Fibroblast of skin of left quadriceps (primary cell): Measurements from ENCODE around the gene RNASEH2A.
A peak's percentile ranks its signal among the peaks of the same experiment; 100 is the strongest.

Experiments
- DNase-seq, 2 experiments: peaks; one replicate each; pipeline ENCODE4 v3.0.0-alpha.2; 2013; ENCODE audit warnings: low read depth in 2 of 2

RNASEH2A gene

GRCh38 chr19:12806242-12807081 lies at the start of gene RNASEH2A:
Gene RNASEH2A (plus strand): TSS chr19:12806584. CDS start chr19:12806674, 90 bp downstream.
- DNase-seq, result peak; percentile 71 to 75

GRCh38 chr19:12757544-12758274 lies 48.7 kb upstream of the RNASEH2A start:
- no peak for DNase-seq

- DNase-seq, result no peak
Observed at GRCh38 chr19:12759686-12760085, 46.7 kb upstream of the RNASEH2A start.

- DNase-seq, result no peak
Observed at GRCh38 chr19:12763100-12763499, 43.3 kb upstream of the RNASEH2A start.

- no peak for DNase-seq
Observed at GRCh38 chr19:12764698-12765097, 41.7 kb upstream of the RNASEH2A start.

- DNase-seq, result peak in 1 of 2 experiments; percentile 50
Observed at GRCh38 chr19:12766051-12766521, 40.3 kb upstream of the RNASEH2A start.

GRCh38 chr19:12767150-12767549 lies 39.2 kb upstream of the RNASEH2A start:
- no peak for DNase-seq

GRCh38 chr19:12767666-12768065 lies 38.7 kb upstream of the RNASEH2A start:
- no peak for DNase-seq

GRCh38 chr19:12769689-12770088 lies 36.7 kb upstream of the RNASEH2A start:
- no peak for DNase-seq

GRCh38 chr19:12770922-12771321 lies 35.5 kb upstream of the RNASEH2A start:
- DNase-seq, result no peak

- DNase-seq, result no peak
Observed at GRCh38 chr19:12772323-12772722, 34.1 kb upstream of the RNASEH2A start.

- DNase-seq, result no peak
Observed at GRCh38 chr19:12773571-12773970, 32.8 kb upstream of the RNASEH2A start.

GRCh38 chr19:12774588-12775555 lies 31.5 kb upstream of the RNASEH2A start, which contains the start of gene HOOK2:
Gene HOOK2 (minus strand): TSS chr19:12775552. CDS start chr19:12775449, 103 bp downstream.
- no peak for DNase-seq

- no peak for DNase-seq
Observed at GRCh38 chr19:12777217-12778016, 29.0 kb upstream of the RNASEH2A start.

GRCh38 chr19:12778017-12778904 lies 28.1 kb upstream of the RNASEH2A start:
- DNase-seq, result peak; percentile 50 to 55

GRCh38 chr19:12778905-12779161 lies 27.6 kb upstream of the RNASEH2A start:
- DNase-seq, result no peak

GRCh38 chr19:12779162-12779993 lies 27.0 kb upstream of the RNASEH2A start:
- peak; percentile 71 to 75 for DNase-seq

GRCh38 chr19:12782174-12782423 lies 24.3 kb upstream of the RNASEH2A start:
- no peak for DNase-seq
